Mesenchymal stem cell (in vitro differentiated cells and primary cell): ENCODE data around the gene DNAJB13.

ENCODE experiments used
- DNase-seq: peaks from one replicate; pipeline ENCODE4 v3.0.0-alpha.2; 2013
- H2AFZ ChIP-seq: one replicate; pipeline ENCODE4 v1.6.1; 2013; ENCODE audit warnings: low read depth, mild to moderate bottlenecking, control low read depth, inconsistent platforms, low read length, moderate library complexity
- H2AK5ac ChIP-seq: 2 replicates; pipeline ENCODE4 v1.6.1; 2013; ENCODE audit warnings: low read length, moderate library complexity, mild to moderate bottlenecking, inconsistent platforms; ENCODE audit not compliant: severe bottlenecking
- H2BK120ac ChIP-seq: one replicate; pipeline ENCODE4 v1.6.1; 2013; ENCODE audit warnings: low read depth, mild to moderate bottlenecking, inconsistent platforms, low read length, moderate library complexity
- H2BK12ac ChIP-seq, 2 experiments: one replicate each; pipeline ENCODE4 v1.6.1; 2013; ENCODE audit warnings: inconsistent platforms in 2 of 2, low read length in 2 of 2, mild to moderate bottlenecking in 2 of 2, moderate library complexity in 2 of 2, control low read depth in 1 of 2
- H2BK15ac ChIP-seq: one replicate; pipeline ENCODE4 v1.6.1; 2013; ENCODE audit warnings: mild to moderate bottlenecking, low read depth, inconsistent platforms; ENCODE audit not compliant: poor library complexity, severe bottlenecking
- H2BK5ac ChIP-seq: 2 replicates; pipeline ENCODE4 v1.6.1; 2013; ENCODE audit warnings: low read depth, mild to moderate bottlenecking, low read length, control low read depth, inconsistent platforms; ENCODE audit not compliant: poor library complexity, severe bottlenecking
- H3K14ac ChIP-seq, 2 experiments: one replicate each; pipeline ENCODE4 v1.6.1; 2013; ENCODE audit warnings: inconsistent platforms in 2 of 2, low read length in 2 of 2, control low read depth in 1 of 2, mild to moderate bottlenecking in 1 of 2, moderate library complexity in 1 of 2
- H3K18ac ChIP-seq, 2 experiments: one replicate each; pipeline ENCODE4 v1.6.1; 2013; ENCODE audit warnings: inconsistent platforms in 2 of 2, low read length in 2 of 2, control low read depth in 1 of 2, low read depth in 1 of 2, mild to moderate bottlenecking in 1 of 2
- H3K23ac ChIP-seq, 2 experiments: one replicate each; pipeline ENCODE4 v1.6.1; 2013; ENCODE audit warnings: inconsistent platforms in 2 of 2, low read length in 2 of 2, mild to moderate bottlenecking in 2 of 2, moderate library complexity in 2 of 2, control low read depth in 1 of 2
- H3K27ac ChIP-seq: 2 replicates; pipeline ENCODE4 v1.5.1; 2013; ENCODE audit warnings: mild to moderate bottlenecking, moderate library complexity, low read length, control low read depth, inconsistent platforms; ENCODE audit not compliant: poor library complexity, severe bottlenecking
- H3K27me3 ChIP-seq, 2 experiments: 2 replicates each; pipeline versions ENCODE4 v1.6.1 to v1.7.0; 2013; ENCODE audit warnings: low read length in 2 of 2, mild to moderate bottlenecking in 2 of 2, moderate library complexity in 2 of 2, control low read depth in 1 of 2, inconsistent platforms in 1 of 2; ENCODE audit not compliant: control insufficient read depth in 1 of 2, insufficient read depth in 1 of 2
- H3K36me3 ChIP-seq, 2 experiments: 2 replicates each; pipeline versions ENCODE4 v1.6.1 to v1.7.0; 2013; ENCODE audit warnings: low read length in 2 of 2, control low read depth in 1 of 2, inconsistent platforms in 1 of 2, low read depth in 1 of 2, mild to moderate bottlenecking in 1 of 2; ENCODE audit not compliant: insufficient read depth in 2 of 2, control insufficient read depth in 1 of 2
- H3K4ac ChIP-seq, 2 experiments: one replicate each; pipeline ENCODE4 v1.6.1; 2013; ENCODE audit warnings: inconsistent platforms in 2 of 2, low read length in 2 of 2, mild to moderate bottlenecking in 2 of 2, moderate library complexity in 2 of 2, control low read depth in 1 of 2, low read depth in 1 of 2
- H3K4me1 ChIP-seq: 2 replicates; pipeline ENCODE4 v1.6.1; 2013; ENCODE audit warnings: low read depth, low read length, control low read depth; ENCODE audit not compliant: control insufficient read depth, insufficient read depth
- H3K4me2 ChIP-seq: 2 replicates; pipeline ENCODE4 v1.6.1; 2013; ENCODE audit warnings: low read length, mild to moderate bottlenecking, inconsistent platforms; ENCODE audit not compliant: poor library complexity, severe bottlenecking
- H3K4me3 ChIP-seq, 2 experiments: 2 replicates each; pipeline versions ENCODE4 v1.5.1 to v1.7.0; 2013; ENCODE audit warnings: low read length in 2 of 2, mild to moderate bottlenecking in 2 of 2, control low read depth in 1 of 2, low read depth in 1 of 2; ENCODE audit not compliant: insufficient read depth in 1 of 2
- H3K79me1 ChIP-seq: replicated peaks from 2 replicates; pipeline ENCODE4 v1.6.1; 2013; ENCODE audit warnings: mild to moderate bottlenecking, control low read depth, low read length, inconsistent platforms; ENCODE audit not compliant: poor library complexity, severe bottlenecking
- H3K9ac ChIP-seq: 2 replicates; pipeline ENCODE4 v1.7.0; 2013; ENCODE audit warnings: mild to moderate bottlenecking, low read length, moderate library complexity
- H3K9me3 ChIP-seq: 2 replicates; pipeline ENCODE4 v1.7.0; 2013; ENCODE audit warnings: mild to moderate bottlenecking, low read length; ENCODE audit not compliant: control insufficient read depth
- H4K8ac ChIP-seq: one replicate; pipeline ENCODE4 v1.6.1; 2013; ENCODE audit warnings: inconsistent platforms, mild to moderate bottlenecking, low read length, moderate library complexity
- H4K91ac ChIP-seq: one replicate; pipeline ENCODE4 v1.6.1; 2013; ENCODE audit warnings: mild to moderate bottlenecking, low read length, inconsistent platforms
- WGBS: methylation state at CpG from one replicate; pipeline ENCODE4 v1.1.7; 2013; ENCODE audit warnings: mixed read lengths; 5-methylcytosine and 5-hydroxymethylcytosine counted together

Gene DNAJB13

DNA sequence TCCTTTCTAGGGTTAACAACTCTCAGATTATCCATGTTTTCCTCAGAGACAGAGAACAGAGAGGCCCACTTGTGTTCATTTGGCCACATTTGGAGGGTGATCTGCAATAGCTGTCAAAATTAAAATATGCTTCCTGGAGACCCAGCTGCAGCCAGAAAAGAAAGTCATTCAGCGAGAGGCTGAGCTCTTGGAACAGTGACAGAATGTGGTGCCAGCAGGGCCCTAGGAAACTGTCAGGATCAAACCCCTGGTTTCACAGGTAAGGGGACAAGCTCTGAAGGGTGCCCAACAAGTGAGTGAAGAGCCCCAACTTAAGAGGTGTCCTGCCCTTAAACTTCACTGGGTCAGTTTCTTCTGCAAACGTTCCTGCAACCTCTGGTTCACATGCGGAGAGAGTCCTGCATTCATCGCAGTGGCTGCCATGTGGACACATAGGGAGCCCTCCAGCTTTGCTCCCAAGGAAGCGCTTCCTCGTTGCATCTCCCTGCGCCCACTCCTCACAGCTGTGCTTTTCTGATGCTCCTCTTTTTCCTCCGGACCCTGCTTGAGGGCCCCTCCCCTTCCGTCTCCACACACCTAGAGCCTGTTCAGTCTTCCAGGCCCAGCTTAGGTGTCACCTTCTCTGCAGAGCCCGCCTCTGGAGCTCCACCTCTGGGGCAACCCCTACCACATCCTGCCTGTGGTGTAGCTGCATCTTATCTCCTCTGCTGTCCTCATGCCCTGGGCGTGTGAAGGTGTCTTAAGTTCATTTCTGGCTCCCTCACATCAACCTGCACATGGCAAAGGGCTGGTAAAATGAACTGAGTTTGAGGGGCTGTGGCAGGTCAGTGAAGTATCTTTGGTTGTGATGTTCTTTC is 54.2 kb downstream of the DNAJB13 start:
- Histone ChIP-seq H3K4ac (no peak overlapping the region), H3K4me3 (no peak overlapping the region), H3K9ac (no peak overlapping the region), H3K14ac (no peak overlapping the region), H2BK5ac (no peak overlapping the region), H3K4me1 (no peaks in the 10 kb centered on the region), H3K9me3 (no peaks in the 10 kb centered on the region), H2AFZ (no peak overlapping the region), H3K27ac (no peak overlapping the region), H4K91ac (no peak overlapping the region), H4K8ac (no peak overlapping the region), H2AK5ac (no peak overlapping the region), H2BK120ac (no peak overlapping the region), H3K36me3 (peaks cover 26 to 44% of the 10 kb centered on the region in 2 experiments), H3K23ac (peak overlapping the region in 1 of 2 experiments; percentile 19), H3K18ac (no peak overlapping the region), H2BK12ac (no peak overlapping the region), H3K27me3 (no peaks in the 10 kb centered on the region), H3K4me2 (no peak overlapping the region), H2BK15ac (no peak overlapping the region), H3K79me1 (no peaks in the 10 kb centered on the region)
- WGBS, result 79% methylated on average over 11 of the region's 11 CpGs
- no peak for DNase-seq

DNA sequence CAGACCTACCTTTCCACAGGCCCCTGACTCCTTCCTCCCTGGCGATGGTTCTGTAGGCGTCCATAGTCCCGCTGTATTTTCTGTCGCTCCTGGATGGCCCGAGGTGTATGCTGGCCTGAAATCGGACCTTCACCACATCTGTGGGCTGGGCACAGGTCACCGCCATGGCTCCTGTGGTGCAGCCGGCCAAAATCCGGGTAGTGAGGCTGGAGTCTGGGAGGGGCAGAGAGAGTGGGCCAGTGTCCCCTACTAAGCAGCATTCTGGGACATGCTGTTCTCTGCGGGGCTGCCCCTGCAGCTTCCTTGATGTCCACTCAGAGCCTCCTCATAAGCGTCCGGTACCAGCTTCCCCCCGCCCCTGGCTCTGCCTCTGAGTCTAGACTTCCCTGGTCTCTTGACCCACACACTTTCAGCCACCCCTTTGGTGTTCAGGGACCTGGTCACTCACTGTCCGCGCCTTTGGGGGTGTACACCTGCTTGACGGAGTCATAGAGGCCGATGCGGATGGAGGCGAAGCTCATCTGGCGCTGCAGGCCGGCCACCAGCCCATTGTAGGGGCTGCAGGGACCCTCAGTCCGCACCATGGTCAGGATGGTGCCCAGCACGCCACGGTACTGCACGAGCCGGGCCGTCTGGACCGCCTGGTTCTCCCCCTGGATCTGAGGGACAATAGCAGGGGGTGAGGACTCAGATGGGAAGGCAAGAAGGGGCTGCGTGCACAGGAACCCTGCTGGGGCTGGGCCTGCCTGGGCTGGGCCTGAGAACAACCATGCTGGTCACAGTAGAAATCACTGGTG is 55.1 kb downstream of the DNAJB13 start:
- 99% methylated on average over 29 of the region's 29 CpGs for WGBS
- no peak overlapping the region for H4K91ac ChIP-seq

DNA sequence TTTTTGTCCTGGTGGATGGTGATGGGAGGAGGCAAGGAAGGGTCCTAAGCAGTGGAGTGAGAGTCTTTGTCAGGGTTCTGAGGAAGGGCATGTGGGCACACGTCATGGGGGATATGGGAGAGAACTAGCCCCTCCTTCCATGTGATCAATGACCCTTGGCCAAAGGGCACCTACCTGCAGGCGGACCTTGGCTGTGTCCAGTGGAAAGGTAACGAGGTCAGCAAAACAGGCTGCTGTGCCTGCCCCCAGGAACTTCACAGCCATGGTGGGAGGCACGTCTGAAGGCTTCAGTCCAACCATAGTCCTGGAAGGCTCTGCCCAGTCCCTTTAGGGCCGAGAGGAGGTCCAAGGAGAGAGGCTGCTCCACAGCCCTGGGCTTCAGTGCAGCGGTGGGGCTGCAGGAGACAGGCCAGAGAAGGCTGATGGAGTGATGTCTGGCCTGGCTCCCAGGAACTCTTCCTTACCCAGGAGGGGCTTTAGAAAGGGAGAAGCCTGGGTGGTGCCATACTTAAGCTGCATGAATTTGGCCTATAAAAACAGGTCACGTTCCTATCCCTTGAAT is 56.0 kb downstream of the DNAJB13 start:
- Histone ChIP-seq H2BK12ac (no peak overlapping the region), H4K8ac (no peak overlapping the region), H2AFZ (no peak overlapping the region), H3K79me1 (no peaks in the 10 kb centered on the region), H3K4me2 (no peak overlapping the region), H2BK120ac (no peak overlapping the region), H4K91ac (no peak overlapping the region), H3K9me3 (no peaks in the 10 kb centered on the region), H2AK5ac (no peak overlapping the region), H3K9ac (no peak overlapping the region), H3K4ac (no peak overlapping the region), H2BK15ac (no peak overlapping the region), H3K36me3 (peaks cover 22 to 51% of the 10 kb centered on the region in 2 experiments), H3K23ac (no peak overlapping the region), H3K27me3 (no peaks in the 10 kb centered on the region), H3K27ac (no peak overlapping the region), H3K18ac (no peak overlapping the region), H3K4me3 (no peak overlapping the region), H3K4me1 (no peaks in the 10 kb centered on the region), H2BK5ac (no peak overlapping the region), H3K14ac (no peak overlapping the region)
- DNase-seq, result no peak
- WGBS, result 93% methylated on average over 7 of the region's 7 CpGs

More for the DNA sequence above, 55.1 kb downstream of the DNAJB13 start:
- DNase-seq, result no peak
- H3K18ac ChIP-seq, result no peak overlapping the region
- no peaks in the 10 kb centered on the region for H3K9me3 ChIP-seq
- H3K79me1 ChIP-seq, result no peaks in the 10 kb centered on the region
- no peak overlapping the region for H2BK120ac ChIP-seq
- H3K4me2 ChIP-seq, result no peak overlapping the region
- H3K4me3 ChIP-seq, result no peak overlapping the region
- no peak overlapping the region for H2BK5ac ChIP-seq
- H3K4me1 ChIP-seq, result no peaks in the 10 kb centered on the region
- H3K23ac ChIP-seq, result no peak overlapping the region
- no peak overlapping the region for H2AFZ ChIP-seq
- no peak overlapping the region for H3K4ac ChIP-seq
- no peak overlapping the region for H3K9ac ChIP-seq
- H3K36me3 ChIP-seq, result peaks cover 26 to 49% of the 10 kb centered on the region in 2 experiments
- H2AK5ac ChIP-seq, result no peak overlapping the region
- peak overlapping the region in 1 of 2 experiments; percentile 9 for H3K14ac ChIP-seq
- H4K8ac ChIP-seq, result no peak overlapping the region
- no peaks in the 10 kb centered on the region for H3K27me3 ChIP-seq
- H2BK15ac ChIP-seq, result no peak overlapping the region
- H3K27ac ChIP-seq, result no peak overlapping the region
- H2BK12ac ChIP-seq, result no peak overlapping the region
